Measurements from ENCODE around the gene TPPP.

The TPPP gene

DNA sequence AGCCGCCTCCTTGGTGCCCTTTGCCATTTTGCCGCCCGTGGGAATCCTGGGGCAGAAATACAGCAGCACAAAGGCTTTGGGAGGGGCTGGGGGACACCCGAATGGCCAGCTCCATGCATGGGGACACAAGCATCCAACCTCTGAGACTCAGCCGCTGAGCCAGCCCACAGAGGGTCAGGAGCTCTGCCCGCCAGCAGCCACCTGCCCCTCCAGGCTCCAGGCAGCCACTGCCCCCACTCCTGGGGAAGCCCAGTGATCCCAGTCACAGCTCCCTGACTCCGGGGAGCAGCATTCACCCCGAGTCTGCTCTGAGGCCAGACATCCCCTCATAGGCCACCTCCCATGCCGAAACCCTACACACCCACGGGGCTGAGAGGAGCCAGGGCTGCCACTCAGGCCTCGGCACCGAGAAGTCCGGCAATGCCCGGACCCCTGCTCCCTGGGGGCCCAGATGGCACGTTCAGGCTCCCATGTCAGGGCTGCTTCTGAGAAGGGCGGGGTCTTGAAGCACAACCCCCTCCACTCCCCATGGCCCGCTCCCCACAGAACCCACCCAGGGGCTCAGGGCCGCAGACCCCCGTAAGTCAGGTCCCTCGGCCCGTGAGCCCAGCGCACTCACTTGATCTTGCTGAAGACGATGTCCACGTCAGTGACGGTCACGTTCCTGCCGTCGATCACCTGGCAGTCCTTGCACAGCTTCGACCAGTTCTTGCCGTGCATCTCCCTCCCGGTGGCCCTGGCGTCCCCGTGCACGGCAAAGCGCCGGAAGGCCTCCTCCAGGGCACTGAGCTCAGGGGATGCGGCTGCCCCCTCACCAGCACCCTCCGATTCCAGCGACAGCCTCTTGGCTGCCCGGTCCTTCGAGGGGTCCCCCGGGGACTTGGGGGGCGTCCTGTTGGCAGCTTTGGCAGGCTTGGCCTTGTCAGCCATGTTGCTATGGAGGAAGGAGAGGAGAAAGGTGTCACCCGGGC, 15.7 kb downstream of the TPPP start:
- DNase-seq (ENCODE audit: low read depth in 2 of 2): no peak

DNA sequence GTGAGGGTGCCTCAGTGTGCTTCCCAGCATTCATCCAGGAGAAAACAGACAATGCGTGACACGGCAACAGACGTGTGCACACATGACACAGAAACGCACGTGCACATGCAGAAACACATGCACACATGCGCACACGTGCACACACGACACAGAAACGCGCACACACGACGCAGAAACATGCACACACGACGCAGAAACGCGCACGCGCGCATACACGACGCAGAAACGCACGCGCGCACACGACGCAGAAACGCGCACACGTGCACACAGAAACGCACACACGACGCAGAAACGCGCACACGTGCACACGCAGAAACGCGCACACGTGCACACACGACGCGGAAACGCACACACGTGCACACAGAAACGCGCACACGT, 16.5 kb downstream of the TPPP start:
- no peak for DNase-seq (ENCODE audit: low read depth in 2 of 2)

- no peak for DNase-seq (ENCODE audit: low read depth in 2 of 2)
Observed at GRCh38 chr5:675871-676698, 17.1 kb downstream of the TPPP start.

DNA sequence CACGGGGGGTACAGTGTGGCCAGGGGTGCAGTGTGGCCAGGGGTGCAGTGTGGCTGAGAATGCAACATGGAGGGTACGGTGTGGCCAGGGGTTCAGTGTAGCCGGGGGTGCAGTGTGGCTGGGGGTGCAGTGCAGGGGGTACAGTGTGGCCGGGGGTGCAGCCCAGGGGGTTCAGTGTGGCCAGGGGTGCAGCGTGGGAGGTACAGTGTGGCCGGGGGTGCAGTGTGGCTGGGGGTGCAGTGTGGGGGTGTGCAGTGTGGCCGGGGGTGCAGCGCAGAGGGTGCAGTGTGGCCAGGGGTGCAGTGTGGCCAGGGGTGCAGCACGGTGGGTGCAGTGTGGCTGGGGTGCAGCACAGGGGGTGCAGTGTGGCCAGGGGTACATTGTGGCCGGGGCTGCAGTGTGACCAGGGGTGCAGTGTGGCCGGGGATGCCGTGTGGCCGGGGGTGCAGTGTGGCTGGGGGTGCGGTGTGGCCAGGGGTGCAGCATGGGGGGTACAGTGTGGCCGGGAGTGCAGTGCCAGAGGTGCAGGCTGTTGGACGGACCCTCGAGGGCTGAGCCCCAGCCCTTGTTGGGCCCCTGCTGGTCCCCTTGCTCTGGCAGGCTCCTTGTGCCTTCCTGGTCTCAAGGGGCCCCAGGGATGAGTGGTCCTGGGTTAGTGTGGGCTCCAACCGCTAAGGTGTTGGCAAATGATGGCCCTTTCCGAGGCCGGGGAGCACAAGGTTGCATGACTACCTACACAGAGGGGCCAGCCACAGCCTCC, 17.9 kb downstream of the TPPP start:
- DNase-seq (ENCODE audit: low read depth in 2 of 2): no peak

GRCh38 chr5:674630-675011, 18.5 kb downstream of the TPPP start:
- DNase-seq (ENCODE audit: low read depth in 2 of 2): no peak

DNA sequence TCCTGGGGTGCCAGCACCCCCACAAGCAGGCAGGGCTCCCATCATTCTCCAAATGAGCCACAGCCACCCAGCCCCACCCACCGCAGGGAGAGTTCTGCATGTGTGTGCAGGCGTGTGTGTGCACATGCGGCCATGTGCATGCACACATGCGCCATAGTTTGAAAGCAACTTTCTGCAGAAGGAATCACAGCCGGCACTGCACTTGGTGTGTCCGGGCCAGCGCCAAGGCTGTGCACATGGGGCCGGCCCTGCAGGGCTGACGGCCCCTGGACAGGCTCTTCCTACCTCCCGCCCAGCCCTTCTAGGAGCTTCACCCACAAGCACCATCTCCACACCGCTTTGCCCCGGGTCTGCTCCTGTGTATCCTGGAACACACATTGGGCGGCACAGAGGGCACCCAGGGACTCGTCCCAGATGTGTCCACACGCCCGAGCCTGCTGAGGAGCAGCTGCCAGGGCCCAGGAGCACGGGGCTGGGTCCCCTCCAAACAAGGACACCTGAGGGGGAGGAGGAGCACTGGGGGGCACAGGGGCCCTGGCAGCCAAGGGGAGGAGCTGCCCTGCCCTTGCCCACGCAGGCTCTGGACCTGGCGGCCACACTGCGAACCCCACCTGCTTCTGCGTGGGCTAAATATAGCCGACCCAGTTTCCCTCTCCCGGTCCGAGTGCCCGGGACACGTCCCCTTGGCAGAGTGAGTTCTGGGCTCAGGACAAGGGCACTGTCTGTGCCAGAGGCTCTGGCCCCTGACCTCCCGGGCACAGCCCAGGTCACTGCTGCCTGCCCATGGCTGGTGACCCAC, 19.1 kb downstream of the TPPP start:
- DNase-seq (ENCODE audit: low read depth in 2 of 2): no peak

DNA sequence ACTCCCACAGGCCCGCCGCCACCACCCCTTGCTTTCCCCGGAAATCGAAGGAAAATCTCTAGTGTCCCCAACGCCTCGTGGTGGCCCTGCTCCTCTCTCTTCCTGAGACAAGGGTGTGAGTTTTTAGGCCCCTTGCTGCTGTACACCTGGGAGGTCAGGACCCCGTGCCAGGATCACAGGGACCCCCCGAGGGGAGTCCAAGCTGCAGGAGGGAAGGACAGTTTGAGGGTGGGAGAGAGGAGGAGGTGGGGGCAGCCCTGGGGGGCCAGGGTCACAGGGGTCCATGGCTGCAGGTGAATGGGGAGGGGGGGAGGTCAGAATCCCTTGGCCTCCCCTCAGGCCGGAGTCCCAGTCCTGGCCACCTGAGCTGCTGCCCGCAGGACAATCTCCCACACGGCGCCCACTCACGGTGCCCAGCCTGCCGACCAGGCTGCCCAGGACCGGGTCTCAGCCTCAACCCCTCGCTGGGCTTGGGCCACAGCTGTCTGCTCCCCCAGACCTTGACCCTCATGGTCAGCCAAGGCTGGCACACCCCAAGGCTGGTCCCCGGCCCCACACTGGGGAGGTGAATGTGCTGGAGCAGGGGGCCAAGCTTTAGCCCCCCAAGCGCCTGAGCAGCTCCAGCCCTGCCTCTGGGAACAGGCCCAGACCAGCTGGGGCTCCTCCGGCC, 19.9 kb downstream of the TPPP start:
- no peak for DNase-seq (ENCODE audit: low read depth in 2 of 2)

DNA sequence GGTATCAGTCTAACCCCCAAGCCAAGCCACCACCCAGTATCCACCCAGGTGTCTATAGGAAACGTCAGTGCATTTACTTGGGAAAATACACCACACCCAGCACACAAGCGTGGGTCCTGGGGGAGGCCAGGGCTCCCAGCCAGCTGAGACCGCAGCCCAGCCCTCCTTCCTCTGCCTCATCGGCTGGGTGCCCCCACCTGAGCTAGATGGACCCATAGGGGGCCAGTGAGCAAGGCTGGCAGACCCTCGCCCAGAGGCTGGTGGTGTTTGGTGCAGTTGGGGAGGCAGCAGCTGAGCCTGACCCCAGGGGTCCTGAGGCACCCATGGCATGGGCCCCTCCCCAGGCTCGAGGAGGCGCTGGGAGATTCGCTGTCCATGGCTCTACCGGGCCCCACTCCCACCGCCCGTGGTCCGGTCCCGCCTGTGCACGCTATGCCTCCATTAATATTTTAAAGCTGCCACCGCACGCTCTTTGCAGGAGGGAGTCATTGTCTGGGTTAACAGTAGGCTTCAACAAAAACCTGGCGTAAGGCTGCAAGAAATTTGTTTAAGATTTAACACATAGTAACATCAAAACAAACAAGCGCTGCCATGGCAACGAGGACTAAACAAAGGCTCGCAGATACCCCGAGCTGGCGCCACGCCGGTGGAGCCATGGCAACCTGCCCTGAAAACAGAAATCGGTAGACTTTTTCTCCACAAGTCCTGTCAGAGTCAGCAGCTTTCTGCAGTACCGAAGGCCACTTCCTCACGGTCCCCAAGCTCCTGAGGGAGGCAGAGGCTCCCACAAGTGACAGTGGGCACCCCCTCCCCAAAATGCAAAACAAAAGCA, 20.6 kb downstream of the TPPP start:
- peak in 1 of 2 donors; percentile 35 for DNase-seq (ENCODE audit: low read depth in 2 of 2)

GRCh38 chr5:671459-672328, 21.5 kb downstream of the TPPP start:
- peak in 1 of 2 donors; percentile 34 for DNase-seq (ENCODE audit: low read depth in 2 of 2)

DNA sequence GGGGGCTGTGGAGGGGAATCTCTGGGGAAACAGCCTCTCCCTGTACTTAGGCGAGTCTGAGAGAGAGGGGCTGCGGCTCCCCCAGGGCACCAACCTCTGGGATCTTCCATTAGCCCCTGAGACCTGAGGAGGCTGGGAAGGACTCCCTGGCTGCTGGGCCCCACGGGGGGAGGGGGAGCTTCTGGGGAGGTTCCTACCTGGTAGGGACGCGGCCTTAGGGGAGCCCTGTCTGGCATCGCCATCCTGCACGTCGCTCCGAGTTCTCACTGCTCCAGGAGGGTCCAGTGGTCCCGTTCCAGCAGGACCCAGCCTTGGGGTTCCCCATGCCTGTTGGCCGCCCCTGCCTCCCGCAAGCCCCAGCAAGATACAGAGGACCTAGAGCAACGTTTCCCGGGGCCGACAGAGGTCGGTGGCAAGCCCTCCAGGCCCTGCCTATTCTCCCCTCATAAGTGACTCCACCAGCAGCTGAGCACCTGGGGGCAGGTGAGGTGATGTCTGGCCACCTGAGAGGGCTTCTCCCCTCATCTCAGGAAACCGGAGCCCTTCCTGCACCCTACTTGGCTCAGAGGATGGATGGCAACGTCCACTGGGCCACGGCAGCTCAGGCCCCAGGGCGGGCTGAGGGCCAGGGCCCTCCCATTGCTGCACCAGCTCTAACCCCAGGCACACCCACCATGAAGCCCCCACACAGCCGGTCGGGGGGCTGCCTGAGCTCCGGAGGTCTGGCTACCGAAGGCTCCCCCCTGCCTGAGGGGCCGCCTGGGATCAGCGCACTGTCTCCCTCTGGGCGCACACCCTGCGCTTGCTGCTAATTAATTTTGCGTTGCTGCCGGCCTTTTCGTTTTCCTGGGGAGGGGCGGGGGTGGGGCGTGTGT, 22.5 kb downstream of the TPPP start:
- DNase-seq (ENCODE audit: low read depth in 2 of 2): no peak

GRCh38 chr5:669842-670395, 23.2 kb downstream of the TPPP start:
- DNase-seq (ENCODE audit: low read depth in 2 of 2): no peak

DNA sequence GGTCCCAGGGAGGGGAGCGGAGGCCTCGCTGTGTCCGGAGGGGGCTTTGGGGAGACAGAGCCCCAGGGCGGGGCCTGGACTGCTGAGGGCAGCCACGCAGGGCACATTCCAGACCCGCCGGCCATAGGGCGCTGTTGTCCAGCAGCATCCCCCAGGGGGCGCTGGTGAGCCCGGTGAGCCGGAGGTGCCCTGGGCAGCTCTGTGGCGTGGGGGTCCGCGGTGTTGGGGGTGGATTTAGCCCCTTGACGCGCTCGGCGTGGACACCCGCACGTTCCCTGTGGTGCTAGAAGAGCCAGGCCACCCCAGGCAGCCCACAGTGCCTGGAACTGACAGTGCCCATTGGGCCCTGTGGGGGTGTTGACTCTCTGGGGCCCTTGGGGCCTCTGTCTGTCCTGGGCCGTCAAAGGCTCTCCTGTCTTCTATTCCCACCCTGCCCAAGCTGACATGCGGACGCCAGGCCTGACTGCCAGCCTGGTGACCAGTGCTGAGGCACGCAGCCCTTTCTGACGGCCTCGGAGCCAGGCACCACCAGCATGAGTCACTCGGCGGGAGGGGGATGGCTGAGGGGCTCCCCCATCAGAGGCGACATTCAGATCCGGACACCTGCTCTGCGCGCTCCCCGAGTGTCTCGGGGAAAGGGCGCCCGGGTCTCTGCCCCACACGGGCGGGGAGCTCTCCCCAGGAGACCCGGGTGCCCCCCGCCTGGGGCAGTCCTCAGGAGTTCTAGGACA, 23.9 kb downstream of the TPPP start:
- no peak for DNase-seq (ENCODE audit: low read depth in 2 of 2)

GRCh38 chr5:668283-668995, 24.7 kb downstream of the TPPP start:
- no peak for DNase-seq (ENCODE audit: low read depth in 2 of 2)

DNA sequence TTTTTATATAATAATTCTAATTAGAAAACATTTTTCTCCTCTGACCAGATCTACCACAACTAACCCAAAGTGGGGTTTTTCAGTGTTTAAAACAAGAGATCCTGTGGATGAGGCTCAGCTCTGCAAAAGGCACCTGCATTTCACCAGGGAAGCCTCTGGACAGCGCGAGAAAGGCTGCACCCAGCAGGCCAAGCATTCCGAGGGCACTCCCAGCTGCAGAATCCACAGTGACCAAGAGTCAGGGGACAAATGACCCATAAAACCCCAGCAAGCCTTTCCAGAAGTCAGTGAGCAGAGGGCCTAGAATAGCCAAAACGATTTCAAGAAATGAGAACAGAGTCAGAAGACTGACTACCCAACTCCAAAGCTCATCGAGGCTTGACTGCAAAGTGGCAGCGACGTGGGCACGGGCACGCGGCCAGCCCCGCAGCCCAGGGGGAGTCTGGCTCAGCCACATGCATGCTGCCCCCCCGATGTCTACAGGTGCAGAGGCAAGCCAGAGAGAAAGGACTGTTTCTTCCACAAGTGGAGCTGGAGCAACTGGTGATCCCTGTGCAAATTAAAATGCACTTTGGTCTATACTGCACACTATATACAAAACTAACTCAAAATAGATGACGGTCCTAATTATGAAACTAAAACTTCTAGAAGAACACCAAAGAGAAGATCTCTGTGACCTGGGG, 26.2 kb downstream of the TPPP start:
- DNase-seq (ENCODE audit: low read depth in 2 of 2): no peak

DNA sequence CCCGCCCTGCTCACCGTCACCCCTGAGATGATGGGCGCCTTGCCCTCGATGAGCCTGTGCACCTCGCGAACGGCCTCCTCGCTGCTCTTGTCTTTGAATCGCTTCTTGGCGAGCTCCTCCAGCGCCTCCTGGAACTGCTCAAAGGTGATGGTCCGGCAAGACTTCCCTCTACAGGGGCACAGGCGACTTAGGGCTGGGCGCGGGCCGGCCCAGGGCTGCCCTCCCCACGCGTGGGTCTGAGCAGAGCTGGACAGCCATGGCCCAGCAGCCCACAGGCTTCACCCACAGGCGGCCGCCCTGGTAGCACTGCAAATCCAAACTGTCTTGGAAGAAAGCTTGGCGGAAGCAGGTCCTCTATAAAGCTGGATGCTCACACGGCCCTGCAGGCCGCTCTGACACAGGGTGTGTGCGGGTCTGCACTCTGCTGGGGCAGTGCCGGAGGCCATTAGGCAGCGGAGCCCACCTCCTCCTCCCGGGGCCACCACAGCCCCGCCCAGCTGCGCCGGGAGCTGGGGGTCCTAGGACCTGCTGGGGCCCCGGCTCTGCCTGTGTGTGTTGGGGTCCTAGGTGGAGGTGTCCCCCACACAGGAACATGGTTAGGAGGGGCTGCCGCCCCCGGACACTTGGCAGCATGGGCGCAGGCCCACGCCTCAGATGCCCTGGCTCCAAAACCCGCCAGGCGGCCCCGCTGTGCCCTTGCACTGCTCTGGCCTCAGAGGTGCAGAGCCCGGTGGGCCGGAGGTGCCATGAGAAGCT, 27.0 kb downstream of the TPPP start:
- no peak for DNase-seq (ENCODE audit: low read depth in 2 of 2)

Measured in stimulated activated CD8-positive, alpha-beta memory T cell treated with anti-CD3 and anti-CD28 coated beads, Interleukin-15, amount 100 ng/mL, for 4 hours (primary cell).